GM21360 (cell line): ENCODE measurements around the gene NCKAP5.

ENCODE experiments used
- ATAC-seq: cut with Tn5 transposase; IDR thresholded peaks from one replicate; pipeline ENCODE4 v1.9.1; 2021; ENCODE audit warnings: mild to moderate bottlenecking, moderate library complexity; ENCODE audit not compliant: unreplicated experiment

NCKAP5 gene

DNA sequence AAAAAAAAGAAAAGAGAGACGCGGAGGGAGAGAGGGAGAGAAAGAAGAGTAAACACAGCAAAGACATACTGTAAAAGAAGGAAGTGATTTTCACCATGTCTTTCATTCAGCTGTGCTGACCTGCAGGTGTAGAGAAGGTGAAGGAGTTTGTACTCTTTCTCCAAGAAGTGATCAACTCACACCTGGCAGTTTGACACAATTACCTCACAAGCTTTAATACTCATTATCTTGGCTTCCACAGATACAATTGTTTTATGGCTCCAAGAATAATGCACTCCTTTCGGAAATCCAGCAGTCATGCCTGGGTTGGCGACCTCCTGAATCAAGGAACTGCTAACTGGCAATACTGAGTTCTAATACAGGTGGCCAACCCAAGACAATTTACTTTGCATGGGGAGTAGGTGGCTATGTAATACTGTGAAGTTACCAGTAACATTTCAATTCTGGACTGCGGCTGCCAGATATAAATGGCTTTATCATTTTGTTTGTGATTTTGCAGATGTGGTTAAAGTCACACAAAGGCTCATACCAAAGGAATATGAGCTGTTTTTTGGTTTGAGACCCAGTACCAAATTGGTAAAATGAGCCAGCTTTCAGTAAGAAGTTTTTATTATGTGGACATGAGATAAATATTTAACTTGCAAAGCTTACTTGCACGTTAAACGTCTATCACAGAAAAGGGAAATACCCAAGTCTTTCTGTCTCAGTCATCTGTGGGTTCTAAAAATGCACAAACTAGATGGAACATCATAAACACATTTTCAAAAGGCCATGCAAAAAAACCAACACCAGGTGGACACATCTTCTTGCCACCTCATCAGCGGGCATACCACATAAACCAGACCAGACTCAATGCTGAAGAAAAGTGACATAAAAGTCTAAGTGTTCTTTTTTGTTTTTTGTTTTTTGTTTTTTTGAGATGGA lies 69.3 kb downstream of the NCKAP5 start:
- ATAC-seq, result no peak

GRCh38 chr2:133497951-133498565 lies 70.2 kb downstream of the NCKAP5 start:
- ATAC-seq, result no peak

DNA sequence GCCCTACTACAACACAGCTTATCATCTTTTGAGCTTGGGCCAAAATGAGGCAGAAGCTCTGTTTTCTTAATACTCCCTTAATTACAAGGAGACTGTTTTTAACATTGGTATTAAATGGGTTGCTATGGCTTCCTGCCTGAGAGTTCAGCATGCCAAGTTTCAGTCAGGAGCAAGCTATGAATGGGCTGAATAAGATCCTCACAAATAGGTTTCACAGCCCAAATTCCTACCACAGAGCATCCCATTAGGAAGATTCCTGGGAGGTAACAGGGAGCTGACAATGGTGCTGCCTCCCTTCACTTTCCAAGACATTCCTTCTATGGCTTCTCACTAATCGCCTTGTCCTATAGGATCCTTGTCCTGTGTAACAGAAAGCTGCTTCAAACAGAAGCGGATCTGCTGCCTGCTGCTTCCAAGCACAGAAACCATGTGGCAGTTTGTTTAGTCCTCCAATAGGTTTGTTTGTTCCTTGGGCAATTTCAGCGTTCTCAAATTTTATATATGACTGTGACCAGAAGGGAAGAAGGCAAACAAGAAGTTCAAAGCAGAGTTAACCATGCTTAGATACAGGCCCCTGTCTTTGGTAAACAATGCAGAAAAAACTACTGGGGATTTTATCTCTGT lies 70.9 kb downstream of the NCKAP5 start:
- no peak for ATAC-seq

GRCh38 chr2:133496501-133497269 lies 71.6 kb downstream of the NCKAP5 start:
- ATAC-seq, result no peak

GRCh38 chr2:133495226-133495625 lies 73.0 kb downstream of the NCKAP5 start:
- no peak for ATAC-seq

DNA sequence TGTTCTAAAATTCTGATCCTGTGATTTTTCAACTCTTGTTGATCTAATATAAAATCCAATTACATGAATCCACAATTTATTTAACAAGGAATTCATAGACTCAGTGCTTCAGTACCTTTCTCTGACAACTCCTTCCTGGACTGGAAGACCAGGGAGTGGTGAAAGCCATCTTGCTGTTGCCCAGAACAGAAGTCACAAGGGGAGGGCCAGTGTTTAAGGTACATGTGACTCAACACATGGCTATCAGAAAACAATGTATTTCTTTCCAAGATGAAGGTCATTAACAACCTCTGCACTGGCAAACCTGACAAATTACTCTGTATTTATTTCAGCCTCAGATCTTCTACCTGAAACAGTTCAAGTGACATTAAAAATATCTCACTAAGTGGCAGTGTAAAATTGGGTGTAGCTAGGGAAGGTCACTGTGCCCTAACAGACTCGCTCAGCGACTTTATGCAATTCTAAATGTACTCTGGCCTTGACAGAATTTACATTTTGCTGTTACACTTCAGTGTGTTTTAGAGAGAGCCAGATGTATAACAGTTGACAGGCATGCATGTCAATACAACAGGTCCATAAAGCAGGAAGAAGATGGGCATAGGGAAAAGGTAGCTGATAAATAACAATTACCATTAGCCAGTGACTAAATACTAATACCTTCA lies 75.4 kb downstream of the NCKAP5 start:
- ATAC-seq, result no peak

DNA sequence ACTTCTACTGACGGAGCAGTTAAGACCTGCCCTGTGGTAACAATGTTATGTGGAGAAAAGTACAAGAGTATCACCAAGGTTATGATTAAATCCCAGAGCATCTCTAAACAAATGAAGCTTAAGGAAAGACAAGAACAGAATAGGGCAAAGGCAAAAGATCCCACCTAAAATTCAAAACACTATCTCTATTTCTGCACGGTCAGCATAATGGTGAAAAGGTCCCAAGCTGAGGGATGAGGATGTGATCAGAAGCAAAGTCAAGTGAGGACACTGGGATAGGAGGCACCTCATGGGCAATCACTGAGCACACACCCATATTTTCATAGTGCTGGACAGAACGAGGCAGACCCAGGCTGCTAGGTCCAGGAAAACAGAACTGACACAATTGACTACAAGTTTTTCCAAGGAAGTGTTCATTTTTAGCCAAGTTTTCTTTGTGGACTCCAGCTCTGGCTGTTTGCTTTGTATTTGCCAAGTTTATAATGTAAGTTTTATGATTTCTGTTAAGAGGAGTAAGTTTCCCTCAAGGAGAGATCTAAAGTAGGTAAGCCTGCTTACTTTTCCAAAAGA lies 77.8 kb downstream of the NCKAP5 start:
- ATAC-seq, result no peak

GRCh38 chr2:133489641-133490410 lies 78.4 kb downstream of the NCKAP5 start:
- ATAC-seq, result no peak

DNA sequence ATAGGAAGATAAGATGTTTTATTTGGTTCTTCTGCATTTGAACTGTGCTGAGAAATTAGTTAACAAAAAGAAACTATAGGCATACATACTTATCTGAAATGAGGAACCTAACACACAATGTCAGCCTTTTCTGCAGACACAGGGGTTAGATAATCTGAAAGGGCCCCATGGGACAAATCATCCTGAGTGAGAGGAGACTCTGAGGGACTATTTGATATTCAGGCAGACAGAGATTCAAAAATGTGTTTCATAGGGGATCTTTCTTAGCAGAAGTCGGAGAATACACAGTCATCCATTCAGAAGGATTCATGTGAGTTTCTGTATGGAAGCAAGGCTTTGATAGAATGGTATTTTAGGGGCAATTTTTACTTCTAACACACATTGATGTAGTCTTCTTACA lies 79.1 kb downstream of the NCKAP5 start:
- ATAC-seq, result no peak

GRCh38 chr2:133486771-133487191 lies 81.5 kb downstream of the NCKAP5 start:
- ATAC-seq, result no peak

GRCh38 chr2:133485868-133486267 lies 82.4 kb downstream of the NCKAP5 start:
- no peak for ATAC-seq

DNA sequence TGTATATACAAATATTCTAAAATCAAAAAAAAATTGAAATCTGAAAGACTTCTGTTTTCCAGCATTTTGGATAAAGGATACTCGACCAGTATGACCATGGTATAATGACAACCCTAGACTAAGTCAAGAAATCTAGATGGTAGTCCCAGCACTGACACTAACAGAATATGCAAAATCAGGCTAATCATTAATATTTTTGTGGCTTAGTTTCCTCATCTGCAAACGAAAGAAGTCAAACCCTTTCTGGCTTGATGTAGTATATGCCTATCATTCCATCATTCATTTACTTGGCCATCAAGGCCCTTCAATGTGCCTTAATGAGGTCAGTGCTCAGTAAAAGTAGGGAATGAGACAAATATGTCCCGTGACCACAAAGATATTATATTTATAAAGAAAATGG lies 83.5 kb downstream of the NCKAP5 start:
- ATAC-seq, result no peak

GRCh38 chr2:133484106-133484505 lies 84.2 kb downstream of the NCKAP5 start:
- ATAC-seq, result no peak

GRCh38 chr2:133483181-133483580 lies 85.1 kb downstream of the NCKAP5 start:
- no peak for ATAC-seq

GRCh38 chr2:133480707-133481429 lies 87.4 kb downstream of the NCKAP5 start:
- ATAC-seq, result no peak

GRCh38 chr2:133477616-133477990 lies 90.7 kb downstream of the NCKAP5 start:
- no peak for ATAC-seq

- no peak for ATAC-seq
Observed at GRCh38 chr2:133476931-133477615, 91.2 kb downstream of the NCKAP5 start.

DNA sequence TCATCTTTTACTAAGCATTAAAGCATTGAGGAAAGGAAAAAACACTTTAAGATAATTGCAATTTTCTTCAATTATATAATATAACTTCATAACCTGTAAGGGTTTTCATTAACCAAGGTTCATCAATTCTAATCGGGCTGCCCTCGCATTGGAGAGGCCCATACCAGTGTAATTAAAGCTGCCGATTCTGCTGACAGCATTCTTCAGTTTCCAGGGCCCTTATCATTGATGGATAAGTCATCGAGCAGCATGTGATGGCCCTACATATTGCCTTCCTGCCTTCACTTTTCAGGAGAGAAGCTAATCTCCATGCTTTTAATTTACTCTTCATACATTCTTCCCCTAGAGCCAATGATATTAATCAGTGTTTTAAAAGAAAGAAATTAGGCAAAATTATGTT lies 92.0 kb downstream of the NCKAP5 start:
- no peak for ATAC-seq
